HepG2 (cell line): Measurements from ENCODE around the gene ABHD18. TPM values are rescaled to one million over a fixed set of nuclear protein-coding genes. Genes with fewer than 3 reads are reported as not detected.

ENCODE experiments used
- CCDC6 ChIP-seq: sonication (generic); formaldehyde crosslinking; IDR thresholded peaks from 2 replicates; pipeline ENCODE4 v1.8.1; 2022; ENCODE audit warnings: mild to moderate bottlenecking, missing genetic modification reagents, moderate library complexity
- CREB1 ChIP-seq, 2 experiments: fragments of 450-650 bp in 1 of 2; IDR thresholded peaks; 2 replicates each; pipeline ENCODE4 v1.6.1; 2016 to 2017; ENCODE audit warnings: control low read depth in 1 of 2, mild to moderate bottlenecking in 1 of 2, missing compliant biosample characterization in 1 of 2, missing genetic modification characterization in 1 of 2
- GTF2F1 ChIP-seq: fragments of 150-350 bp; IDR thresholded peaks from 2 replicates; pipeline ENCODE4 v1.6.1; 2014; ENCODE audit warnings: low read length
- HNRNPLL ChIP-seq: fragments of 200-400 bp; formaldehyde crosslinking; IDR thresholded peaks from 2 replicates; pipeline ENCODE4 v1.6.1; 2017; ENCODE audit warnings: mild to moderate bottlenecking, low read depth, low read length; ENCODE audit not compliant: poor library complexity, severe bottlenecking
- ISL2 ChIP-seq: sonication (generic); formaldehyde crosslinking; IDR thresholded peaks from 2 replicates; pipeline ENCODE4 v1.5.0; 2020; ENCODE audit warnings: missing genetic modification reagents
- MTF1 ChIP-seq: sonication (generic); formaldehyde crosslinking; IDR thresholded peaks from 2 replicates; pipeline ENCODE4 v1.5.0; 2020; ENCODE audit warnings: missing genetic modification reagents
- MYC ChIP-seq: sonication (generic); formaldehyde crosslinking; IDR thresholded peaks from 2 replicates; pipeline ENCODE4 v1.9.0; 2021; ENCODE audit warnings: missing genetic modification reagents, borderline replicate concordance
- PHF20 ChIP-seq: sonication (generic); formaldehyde crosslinking; IDR thresholded peaks from 2 replicates; pipeline ENCODE4 v1.5.0; 2020; ENCODE audit warnings: mild to moderate bottlenecking, missing genetic modification reagents
- PRDM10 ChIP-seq: sonication (generic); formaldehyde crosslinking; IDR thresholded peaks from 2 replicates; pipeline ENCODE4 v1.4.0; 2020; ENCODE audit warnings: low read depth, missing genetic modification reagents
- RARG ChIP-seq: sonication (generic); formaldehyde crosslinking; IDR thresholded peaks from 2 replicates; pipeline ENCODE4 v1.4.0; 2020; ENCODE audit warnings: low read depth, mild to moderate bottlenecking, missing genetic modification reagents
- TGIF2 ChIP-seq: IDR thresholded peaks from 2 replicates; pipeline ENCODE4 v1.6.1; 2016; ENCODE audit warnings: control low read depth, missing compliant biosample characterization
- UBTF ChIP-seq: sonication (generic); formaldehyde crosslinking; IDR thresholded peaks from 2 replicates; pipeline ENCODE4 v1.4.0; 2020; ENCODE audit warnings: mild to moderate bottlenecking, missing genetic modification reagents
- YY1 ChIP-seq: IDR thresholded peaks from 2 replicates; pipeline ENCODE4 v1.6.1; 2011; ENCODE audit warnings: low read length, low read depth, moderate library complexity, mild to moderate bottlenecking; ENCODE audit not compliant: insufficient read depth, insufficient replicate concordance
- ZMYM4 ChIP-seq: sonication (generic); formaldehyde crosslinking; IDR thresholded peaks from 2 replicates; pipeline ENCODE4 v1.8.1; 2023; ENCODE audit warnings: mild to moderate bottlenecking, missing genetic modification reagents
- ZNF276 ChIP-seq: sonication (generic); formaldehyde crosslinking; IDR thresholded peaks from 2 replicates; pipeline ENCODE4 v1.4.0; 2020; ENCODE audit warnings: mild to moderate bottlenecking, low read depth, missing genetic modification reagents
- ZNF280D ChIP-seq: sonication (generic); formaldehyde crosslinking; IDR thresholded peaks from 2 replicates; pipeline ENCODE4 v1.5.1; 2020; ENCODE audit warnings: mild to moderate bottlenecking, missing genetic modification reagents
- polyA plus RNA-seq, 8 experiments: library from polyadenylated mRNA; depleted of rRNA in 3 of 8; stranded (reverse) in 7 of 8; unstranded in 1 of 8; fragments of >200 nt; fragmentation: Illumina TruSeq in 4 of 8; extraction: Trizol in 4 of 8; gene quantifications; 2 replicates each; pipeline versions ENCODE4 v1.2.1 to v1.2.3, GENCODE V29; 2011 to 2016; ENCODE audit warnings: low read depth in 4 of 8, missing spikeins in 1 of 8, mixed read lengths in 1 of 8; ENCODE audit not compliant: insufficient read depth in 1 of 8
- total RNA-seq, 5 experiments: library from RNA; depleted of rRNA; stranded (reverse); fragments of >200 nt; fragmentation: Illumina TruSeq; extraction: Trizol; gene quantifications; 2 replicates each; pipeline ENCODE4 v1.2.3, GENCODE V29; 2016; ENCODE audit warnings: low read depth in 1 of 5

The ABHD18 gene
- total and polyA plus RNA-seq, 2 of the 13 experiments (the other 11 are each of a cell fraction or from before 2014, with no cell fraction given) = 5.5 to 16.3 TPM

- TF ChIP-seq ZMYM4 (CRISPR knock-in tag) (peak; percentile 67; the same call in 1 of the 2 replicates), TGIF2 (CRISPR knock-in tag) (peak; percentile 68; the same call in 1 of the 2 replicates), HNRNPLL (peak; percentile 77), ZNF276 (no peak), RARG (CRISPR knock-in tag) (no peak), YY1 (peak; percentile 11), PHF20 (CRISPR knock-in tag) (peak; percentile 31; the same call in 1 of the 2 replicates), UBTF (CRISPR knock-in tag) (peak; percentile 83), CCDC6 (CRISPR knock-in tag) (no peak), CREB1 (IDR thresholded peaks at IDR 0.05) (no peak), CREB1 (CRISPR knock-in tag; IDR thresholded peaks at IDR 0.05) (no peak), ISL2 (CRISPR knock-in tag) (peak; percentile 26; the same call in 1 of the 2 replicates), GTF2F1 (no peak), PRDM10 (CRISPR knock-in tag) (peak; percentile 82), ZNF280D (CRISPR knock-in tag) (no peak), MTF1 (CRISPR knock-in tag) (no peak), MYC (CRISPR knock-in tag) (peak; percentile 56; the same call in 1 of the 2 replicates)
Observed at GRCh38 chr4:128061566-128062536, 96.6 kb downstream of the ABHD18 start (continued).
